GM04503 (cell line): Measurements from ENCODE around the gene ZFYVE28.
"Not testable (repeated sequence)": the region's sequence is repeated elsewhere in the genome, so short reads cannot be mapped to it uniquely, and the experiment has no call there.

Experiments
- DNase-seq: peaks from one replicate; pipeline ENCODE4 v3.0.0-alpha.2; 2012; ENCODE audit warnings: low read depth

Gene ZFYVE28

GRCh38 chr4:2246384-2247127 is 171.9 kb downstream of the ZFYVE28 start:
- DNase-seq, result no peak

GRCh38 chr4:2245787-2246275 is 172.6 kb downstream of the ZFYVE28 start:
- no peak for DNase-seq

GRCh38 chr4:2245057-2245786 is 173.2 kb downstream of the ZFYVE28 start:
- no peak for DNase-seq

GRCh38 chr4:2243681-2244380 is 174.6 kb downstream of the ZFYVE28 start:
- no peak for DNase-seq

GRCh38 chr4:2241410-2242353 is 176.8 kb downstream of the ZFYVE28 start, which contains the start of the genes HAUS3 and POLN:
Gene HAUS3 (minus strand): TSS chr4:2242121. CDS start chr4:2240946, 1,175 bp downstream.
Gene POLN (minus strand): TSS chr4:2242121. CDS start chr4:2229231, 12,890 bp downstream.
- peak; percentile 78 for DNase-seq

GRCh38 chr4:2241003-2241402 is 177.4 kb downstream of the ZFYVE28 start:
- no peak for DNase-seq

- DNase-seq, result no peak
Observed at GRCh38 chr4:2236944-2237666, 181.3 kb downstream of the ZFYVE28 start.

GRCh38 chr4:2231082-2231481 is 187.4 kb downstream of the ZFYVE28 start:
- DNase-seq, result no peak

- DNase-seq, result no peak
Observed at GRCh38 chr4:2226261-2226660, 192.2 kb downstream of the ZFYVE28 start.

GRCh38 chr4:2222838-2223237 is 195.6 kb downstream of the ZFYVE28 start:
- DNase-seq, result no peak

- DNase-seq, result not testable (repeated sequence)
Observed at GRCh38 chr4:2221378-2221777, 197.1 kb downstream of the ZFYVE28 start.

GRCh38 chr4:2220016-2220630 is 198.3 kb downstream of the ZFYVE28 start:
- no peak for DNase-seq
